ENCODE results near the gene NT5C1B.

Gene NT5C1B

GRCh38 chr2:18599509-18600254 is 10.3 kb upstream of the NT5C1B start:
- no peak for DNase-seq (ENCODE audit: low spot score)

- no peak for DNase-seq (ENCODE audit: low spot score)
Measured at GRCh38 chr2:18598848-18599484, 9.6 kb upstream of the NT5C1B start.

GRCh38 chr2:18597618-18598017 is 8.2 kb upstream of the NT5C1B start:
- no peak for DNase-seq (ENCODE audit: low spot score)

GRCh38 chr2:18596993-18597392 is 7.6 kb upstream of the NT5C1B start:
- no peak for DNase-seq (ENCODE audit: low spot score)

DNA sequence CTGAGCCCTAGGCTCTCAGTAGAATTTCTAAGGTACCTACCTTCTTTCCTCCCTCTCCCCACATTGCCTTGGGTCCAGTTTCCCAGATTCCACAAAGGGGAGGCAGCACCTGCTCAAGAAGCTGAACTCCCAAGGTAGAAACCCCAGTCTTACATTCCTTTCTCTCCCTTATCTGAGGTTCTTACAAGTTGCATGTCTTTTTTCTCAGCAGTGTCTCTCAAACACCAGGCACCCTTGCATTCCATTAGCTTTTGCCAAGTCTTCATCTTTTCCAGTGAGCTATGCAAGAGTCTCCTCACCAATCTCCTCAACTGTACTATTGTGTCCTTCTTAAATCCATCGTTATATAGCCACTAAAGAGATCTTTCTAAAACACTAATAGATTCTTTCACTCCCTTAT is 4.1 kb upstream of the NT5C1B start:
- no peak for DNase-seq (ENCODE audit: low spot score)

GRCh38 chr2:18592372-18592771 is 3.0 kb upstream of the NT5C1B start:
- DNase-seq (ENCODE audit: low spot score), result no peak

- DNase-seq (ENCODE audit: low spot score), result no peak
Measured at GRCh38 chr2:18588802-18589201, 567 bp downstream of the NT5C1B start.

DNA sequence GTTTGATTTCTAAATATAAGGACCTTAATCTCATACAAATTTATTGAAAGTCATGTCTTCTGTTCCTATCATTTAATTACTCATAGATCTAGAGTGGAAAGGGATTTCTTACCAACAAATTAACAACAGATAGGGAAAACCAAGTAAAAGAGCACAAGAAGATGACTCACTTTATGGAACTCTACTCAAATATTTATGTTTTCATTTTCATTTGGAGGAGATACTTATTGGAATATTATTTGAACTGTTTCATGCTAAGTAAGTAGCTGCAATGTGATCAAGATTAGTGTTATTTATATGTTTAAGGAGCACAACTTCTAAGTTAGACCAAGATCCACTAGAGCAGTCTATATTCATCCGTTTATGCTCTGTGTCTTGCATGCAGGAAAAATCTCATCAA is 1.3 kb downstream of the NT5C1B start:
- no peak for DNase-seq (ENCODE audit: low spot score)

- no peak for DNase-seq (ENCODE audit: low spot score)
Measured at GRCh38 chr2:18585526-18585925, 3.8 kb downstream of the NT5C1B start.

DNA sequence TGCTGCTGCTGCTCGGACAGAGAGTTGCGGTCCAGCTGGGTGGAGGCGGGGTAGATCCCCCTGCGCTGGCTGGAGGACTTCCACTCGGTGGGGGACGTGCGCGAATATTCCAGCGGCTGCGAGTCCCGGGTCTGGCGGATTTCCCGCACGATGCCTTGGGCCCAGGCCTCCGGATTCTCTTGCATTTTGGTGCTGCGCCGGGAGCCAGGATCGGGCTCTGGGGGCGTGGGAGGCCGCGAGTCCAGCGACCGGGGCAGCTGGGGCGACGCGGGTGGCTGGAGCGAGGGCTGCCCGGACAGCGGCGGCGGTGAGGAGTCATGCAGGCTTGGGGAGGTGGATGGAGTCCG is 4.8 kb downstream of the NT5C1B start:
- DNase-seq (ENCODE audit: low spot score), result no peak

- DNase-seq (ENCODE audit: low spot score), result no peak
Measured at GRCh38 chr2:18583905-18584607, 5.3 kb downstream of the NT5C1B start.

DNA sequence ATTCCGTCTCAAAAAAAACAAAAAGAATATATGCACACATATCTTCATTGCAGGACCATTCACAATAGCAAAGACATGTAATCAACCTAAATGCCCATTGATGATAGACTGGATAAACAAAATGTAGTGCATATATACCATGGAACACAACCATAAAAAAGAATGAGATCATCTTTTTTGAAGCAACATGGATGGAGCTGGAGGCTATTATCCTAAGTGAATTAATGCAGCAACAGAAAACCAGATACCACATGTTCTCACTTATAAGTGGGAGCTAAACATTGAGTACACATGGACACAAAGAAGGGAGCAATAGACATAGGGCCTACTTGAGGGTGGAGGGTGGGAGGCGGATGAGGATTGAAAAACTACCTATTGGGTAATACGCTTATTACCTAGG is 8.8 kb downstream of the NT5C1B start:
- no peak for DNase-seq (ENCODE audit: low spot score)

DNA sequence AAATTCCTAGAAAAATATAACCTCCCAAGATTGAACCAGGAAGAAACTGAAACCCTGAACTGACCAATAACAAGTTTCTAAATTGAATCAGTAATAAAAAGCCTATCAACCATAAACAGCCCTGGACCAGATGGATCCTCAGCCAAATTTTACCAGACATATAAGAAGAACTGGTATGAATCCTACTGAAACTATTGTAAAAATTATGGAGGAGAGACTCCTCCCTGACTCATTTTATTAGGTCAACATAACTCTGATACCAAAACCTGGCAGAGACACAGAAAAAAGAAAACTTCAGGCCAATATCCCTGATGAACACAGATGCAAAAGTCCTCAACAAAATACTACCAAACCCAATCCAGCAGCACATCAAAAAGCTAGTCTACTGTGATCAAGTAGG is 11.3 kb downstream of the NT5C1B start:
- DNase-seq (ENCODE audit: low spot score), result no peak

GRCh38 chr2:18566145-18566769 is 23.1 kb downstream of the NT5C1B start:
- no peak for DNase-seq (ENCODE audit: low spot score)

- DNase-seq (ENCODE audit: low spot score), result no peak
Measured at GRCh38 chr2:18560797-18561085, 28.6 kb downstream of the NT5C1B start.

DNA sequence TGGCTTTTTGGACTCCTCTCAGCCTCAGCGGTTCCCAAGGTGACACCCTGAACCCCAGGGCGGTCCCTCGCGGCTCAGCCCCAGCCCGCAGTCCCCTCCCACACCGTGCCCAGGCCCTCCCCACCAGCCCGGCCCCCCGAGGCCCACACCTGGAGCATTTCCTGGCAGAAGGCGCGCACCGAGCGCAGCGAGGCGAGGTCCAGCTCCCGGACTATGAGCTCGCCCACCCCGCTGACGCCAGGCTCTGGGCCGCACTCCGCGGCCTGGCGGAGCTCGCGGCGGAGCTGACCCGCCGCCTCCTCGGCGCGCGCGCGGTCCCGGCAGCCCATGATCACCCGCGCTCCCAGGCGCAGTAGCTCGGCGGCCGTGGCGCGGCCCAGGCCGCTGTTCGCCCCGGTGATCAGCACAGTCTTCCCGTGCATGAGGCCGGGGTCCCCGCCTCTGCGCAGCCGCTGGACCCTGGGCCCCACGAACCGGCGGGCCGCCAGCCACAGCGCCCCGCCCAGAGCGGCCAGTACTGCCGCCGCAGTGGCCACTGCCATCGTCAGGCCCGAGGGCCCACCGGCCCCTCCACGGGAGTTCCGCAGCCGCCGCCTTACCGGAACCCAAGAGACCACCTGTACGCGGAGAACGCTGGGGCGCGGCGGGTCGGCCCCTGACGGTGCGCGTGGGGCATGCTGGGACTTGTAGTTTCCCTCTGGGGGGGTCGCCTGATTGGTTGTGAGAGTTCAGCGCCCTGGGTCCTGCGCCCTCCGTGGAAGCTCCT is 29.2 kb downstream of the NT5C1B start, which contains the start of gene RDH14:
Gene RDH14, minus strand, starts transcription at position 623 of the 766 bp plus-strand sequence. Its CDS starts 81 bp downstream, at position 542.
- DNase-seq (ENCODE audit: low spot score), result peak; percentile 58

GRCh38 chr2:18559531-18560030 is 29.8 kb downstream of the NT5C1B start:
- no peak for DNase-seq (ENCODE audit: low spot score)

DNA sequence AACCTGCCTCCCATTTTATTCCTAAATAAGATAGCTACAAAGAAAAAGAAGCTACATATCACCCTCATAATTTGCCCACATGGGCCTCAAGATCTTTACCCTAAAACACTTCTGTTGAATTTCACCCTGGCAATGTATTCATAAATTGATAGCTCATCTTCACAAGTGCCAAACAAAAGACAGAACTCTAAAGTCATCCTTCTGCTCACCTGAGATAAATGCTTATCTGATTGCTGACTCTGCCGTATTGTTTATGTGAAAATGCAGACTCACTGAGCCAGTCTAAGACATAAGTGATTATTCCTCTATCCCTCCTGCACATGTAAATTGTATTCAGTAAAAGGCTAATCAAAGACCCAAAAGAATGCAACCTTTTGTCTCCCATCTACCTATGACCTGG is 30.9 kb downstream of the NT5C1B start:
- no peak for DNase-seq (ENCODE audit: low spot score)

- DNase-seq (ENCODE audit: low spot score), result no peak
Measured at GRCh38 chr2:18557121-18557520, 32.2 kb downstream of the NT5C1B start.

DNA sequence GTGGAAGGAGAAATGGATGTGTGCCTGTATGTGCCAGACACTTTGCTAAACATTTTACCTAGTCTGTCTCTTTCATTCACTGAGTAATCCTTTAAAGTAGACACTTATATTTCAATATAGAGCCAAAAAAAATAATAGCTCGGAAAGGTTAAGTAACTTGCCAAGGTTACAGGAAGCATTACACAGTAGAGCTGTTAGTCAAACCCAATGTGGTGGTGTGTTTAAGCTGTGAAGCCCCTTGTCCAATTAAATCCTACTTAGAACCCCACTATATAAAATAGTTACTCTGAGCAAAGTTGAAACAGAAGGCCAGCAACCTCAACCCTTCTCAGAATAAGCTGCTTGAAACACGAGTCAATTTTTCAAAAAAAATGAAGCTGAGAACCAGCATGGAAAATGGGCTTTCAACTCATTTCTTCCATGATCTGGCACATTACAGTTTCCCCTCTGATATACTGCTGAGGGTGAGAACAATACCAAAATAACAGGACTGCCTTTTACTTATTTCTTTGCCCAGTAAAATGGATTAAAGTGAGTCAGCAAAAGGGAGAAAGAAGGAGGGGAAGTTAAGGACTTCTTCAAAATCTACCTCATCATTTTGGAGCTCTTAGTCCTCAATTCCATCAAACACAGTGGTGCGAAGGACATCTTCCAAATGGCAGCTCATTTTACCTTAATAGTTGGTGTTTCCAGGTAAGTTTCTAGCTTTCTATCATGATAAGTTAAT is 36.9 kb downstream of the NT5C1B start:
- DNase-seq (ENCODE audit: low spot score), result no peak

- DNase-seq (ENCODE audit: low spot score), result no peak
Measured at GRCh38 chr2:18551623-18552022, 37.7 kb downstream of the NT5C1B start.

Data from COLO829 (cell line).